Activated T-helper 2 cell treated with anti-CD3 and anti-CD28 coated beads, Interferon-gamma antibody, Interleukin-2, Interleukin-4, amounts not matched to agents 10 μg/mL and 5 μg/mL and 100 μg/mL, durations not matched to agents 14 hours and 24 hours and 36 hours (primary cell): Measurements from ENCODE around the gene FAHD2B. TPM values are rescaled to one million over a fixed set of nuclear protein-coding genes. Genes with fewer than 3 reads are reported as not detected.
"Not testable (repeated sequence)": the region's sequence is repeated elsewhere in the genome, so short reads cannot be mapped to it uniquely, and the experiment has no call there.

Source experiments
- DNase-seq: peaks from one replicate; pipeline ENCODE4 v3.0.0; 2021; ENCODE audit warnings: low spot score
- H3K27ac Mint-ChIP-seq: one replicate; pipeline ENCODE4 v1.8.0; 2021; ENCODE audit warnings: mixed read lengths
- H3K27me3 Mint-ChIP-seq: one replicate; pipeline ENCODE4 v1.8.0; 2021; ENCODE audit warnings: low read depth, mixed read lengths
- H3K36me3 Mint-ChIP-seq: one replicate; pipeline ENCODE4 v1.8.0; 2021; ENCODE audit warnings: low read depth, mixed read lengths
- H3K4me1 Mint-ChIP-seq: one replicate; pipeline ENCODE4 v1.8.0; 2021; ENCODE audit warnings: low read depth, mixed read lengths
- H3K4me3 Mint-ChIP-seq: one replicate; pipeline ENCODE4 v1.8.0; 2021; ENCODE audit warnings: low read depth, mild to moderate bottlenecking, moderate library complexity, mixed read lengths
- H3K9me3 Mint-ChIP-seq: one replicate; pipeline ENCODE4 v1.8.0; 2021; ENCODE audit warnings: mixed read lengths
- intact Hi-C: fragments of 100-400 bp; cut with micrococcal nuclease; formaldehyde crosslinking; loops from one replicate; pipeline ENCODE4 v1.15.1; 2023
- total RNA-seq: library from RNA; stranded (reverse); gene quantifications from 2 replicates; pipeline ENCODE4 v1.2.3, GENCODE V29; 2022

FAHD2B gene
- total RNA-seq, 1 donor from 2014 or later = 29.0 TPM

DNA sequence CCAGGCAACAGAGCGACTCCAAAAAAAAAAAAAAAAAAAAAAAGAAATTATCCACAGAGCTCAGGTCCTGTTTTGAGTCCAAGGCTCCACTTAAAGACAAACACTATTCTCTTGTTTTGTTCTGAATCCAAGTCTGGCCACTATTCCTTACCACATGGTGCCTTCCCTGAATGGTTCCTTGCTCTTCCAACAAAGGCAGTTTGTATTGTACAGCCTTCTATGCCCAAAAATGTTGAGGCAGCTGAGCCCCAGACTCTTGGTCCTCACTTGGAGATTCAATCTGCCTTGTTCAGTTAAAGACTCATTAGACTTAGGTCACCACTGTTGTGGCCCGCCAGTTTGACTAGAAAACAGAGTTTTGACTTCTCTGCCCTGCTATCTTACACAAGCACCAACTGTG is 1.7 kb downstream of the FAHD2B start:
- H3K27me3 Mint-ChIP-seq, H3K9me3 Mint-ChIP-seq, H3K4me3 Mint-ChIP-seq, H3K36me3 Mint-ChIP-seq, H3K4me1 Mint-ChIP-seq, H3K27ac Mint-ChIP-seq, DNase-seq, intact Hi-C loops: not testable (repeated sequence)

DNA sequence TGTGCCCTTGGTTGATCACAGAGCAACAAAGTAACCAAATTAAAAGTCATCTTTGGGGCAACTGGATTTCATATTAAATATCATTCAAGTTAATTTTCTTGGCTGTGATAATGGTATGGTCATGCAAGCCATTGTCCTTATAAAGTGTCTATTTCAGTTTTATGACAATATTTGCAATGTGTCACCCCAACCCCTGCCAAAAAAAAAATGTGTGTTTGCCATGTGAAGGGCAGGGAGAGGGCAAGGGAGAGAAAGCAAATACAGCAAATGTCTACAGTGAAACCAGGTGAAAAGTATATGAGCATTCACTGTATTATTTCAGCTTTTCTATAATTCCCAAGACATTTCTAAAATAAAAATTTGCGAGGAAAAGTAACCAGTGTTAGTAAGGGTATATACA is 6.0 kb downstream of the FAHD2B start:
- DNase-seq, H3K4me3 Mint-ChIP-seq, H3K4me1 Mint-ChIP-seq, H3K9me3 Mint-ChIP-seq, intact Hi-C loops, H3K27me3 Mint-ChIP-seq, H3K27ac Mint-ChIP-seq: not testable (repeated sequence)
- peaks cover 12% of the 10 kb centered on the region for H3K36me3 Mint-ChIP-seq

DNA sequence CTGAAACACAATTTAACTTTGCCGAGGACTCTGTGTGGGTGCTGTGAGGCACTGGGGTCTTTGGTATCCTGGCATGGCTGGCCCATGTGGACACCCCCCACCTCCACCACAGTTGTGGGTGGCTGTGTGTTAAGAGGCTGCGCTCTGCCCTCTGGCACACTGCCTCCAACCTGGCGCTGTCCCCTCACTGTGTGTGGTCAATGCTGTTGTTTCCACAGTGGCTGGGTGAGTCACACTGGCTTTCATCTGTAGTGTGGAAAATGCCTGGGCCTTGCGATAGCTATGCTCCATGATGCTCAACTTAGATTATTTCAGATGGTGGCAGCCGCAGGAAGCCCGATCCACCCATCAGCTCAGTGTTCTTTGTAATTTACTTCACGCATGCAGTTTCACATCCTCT is 9.6 kb downstream of the FAHD2B start:
- H3K9me3 Mint-ChIP-seq, H3K36me3 Mint-ChIP-seq, H3K27me3 Mint-ChIP-seq, intact Hi-C loops, H3K4me1 Mint-ChIP-seq, H3K4me3 Mint-ChIP-seq, DNase-seq, H3K27ac Mint-ChIP-seq: not testable (repeated sequence)

DNA sequence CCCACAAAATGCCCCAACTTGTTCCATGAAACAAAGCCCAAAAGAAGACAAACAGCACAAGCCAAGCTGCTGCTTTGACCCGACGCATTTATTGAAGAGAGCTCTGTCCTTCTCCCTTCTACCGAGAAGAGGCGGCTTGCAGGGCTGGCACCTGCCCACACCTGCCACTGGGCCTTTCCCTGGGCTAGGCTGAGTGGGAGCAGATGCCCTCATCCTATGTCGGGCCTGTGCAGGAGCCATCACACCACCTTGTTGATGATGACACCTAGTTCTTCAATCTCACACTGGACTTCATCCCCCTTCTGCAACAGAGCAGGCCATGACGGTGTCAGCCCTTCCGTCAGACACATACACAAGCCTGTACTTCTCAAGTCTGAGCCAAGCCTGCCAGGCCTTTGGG is 11.2 kb downstream of the FAHD2B start:
- H3K4me1 Mint-ChIP-seq, DNase-seq, H3K4me3 Mint-ChIP-seq, H3K27me3 Mint-ChIP-seq, H3K36me3 Mint-ChIP-seq, intact Hi-C loops, H3K27ac Mint-ChIP-seq, H3K9me3 Mint-ChIP-seq: not testable (repeated sequence)

DNA sequence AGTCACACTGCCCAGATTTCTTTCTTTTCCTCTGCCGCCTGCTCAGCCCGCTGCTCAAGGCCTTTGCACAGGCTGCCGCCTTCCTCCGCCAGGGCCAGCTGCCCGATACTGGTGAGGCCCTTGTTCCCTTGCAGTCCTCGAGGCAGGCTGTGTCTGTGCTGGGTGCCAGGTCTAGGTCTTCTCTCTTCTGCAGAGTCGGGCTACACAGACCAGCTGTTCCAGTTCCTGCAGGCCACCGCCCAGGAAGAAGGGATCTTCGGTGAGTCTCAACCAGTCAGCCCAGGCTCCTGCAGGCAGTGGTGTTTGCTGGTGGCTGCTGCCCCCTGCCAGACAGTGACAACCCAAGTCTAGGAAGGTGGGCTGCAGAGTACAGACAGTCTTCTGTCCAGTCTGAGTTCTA is 12.5 kb downstream of the FAHD2B start:
- intact Hi-C loops, H3K9me3 Mint-ChIP-seq, H3K27me3 Mint-ChIP-seq, H3K27ac Mint-ChIP-seq, DNase-seq, H3K4me3 Mint-ChIP-seq, H3K4me1 Mint-ChIP-seq, H3K36me3 Mint-ChIP-seq: not testable (repeated sequence)

DNA sequence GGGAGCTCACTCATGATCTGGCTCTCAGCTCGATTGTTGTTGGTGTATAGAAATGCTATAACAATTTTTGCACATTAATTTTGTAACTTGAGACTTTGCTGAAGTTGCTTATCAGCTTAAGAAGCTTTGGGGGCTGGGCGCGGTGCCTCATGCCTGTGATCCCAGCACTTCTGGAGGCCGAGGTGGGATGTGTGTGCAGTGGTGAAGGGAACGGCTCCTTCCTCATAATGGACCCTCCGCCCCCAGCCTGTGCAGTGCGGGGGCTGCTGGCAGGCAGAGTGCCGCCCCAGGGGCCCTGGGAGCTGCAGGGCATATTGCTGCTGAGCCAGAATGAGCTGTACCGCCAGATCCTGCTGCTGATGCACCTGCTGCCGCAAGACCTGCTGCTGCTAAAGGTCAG is 13.8 kb downstream of the FAHD2B start:
- H3K27me3 Mint-ChIP-seq, H3K27ac Mint-ChIP-seq, intact Hi-C loops, H3K9me3 Mint-ChIP-seq, DNase-seq, H3K4me3 Mint-ChIP-seq, H3K36me3 Mint-ChIP-seq, H3K4me1 Mint-ChIP-seq: not testable (repeated sequence)

DNA sequence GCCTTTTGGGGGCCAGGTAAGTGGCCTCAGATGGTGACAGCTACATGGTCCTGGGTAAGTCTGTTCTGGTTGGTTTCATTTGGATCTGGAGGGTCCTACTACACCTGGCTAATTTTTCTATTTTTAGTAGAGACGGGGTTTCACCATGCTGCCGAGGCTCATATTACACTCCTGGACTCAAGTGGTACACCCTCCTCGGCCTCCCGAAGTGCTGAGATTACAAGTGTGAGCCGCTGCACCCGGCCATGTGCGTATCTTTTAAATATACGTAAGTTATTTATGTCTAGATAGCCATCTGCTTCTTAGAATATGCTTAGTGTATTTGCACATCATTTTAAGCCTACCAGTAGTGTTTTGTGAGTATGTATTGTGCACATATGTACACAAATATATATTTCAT is 17.5 kb downstream of the FAHD2B start:
- H3K27me3 Mint-ChIP-seq, H3K9me3 Mint-ChIP-seq, H3K27ac Mint-ChIP-seq, H3K4me3 Mint-ChIP-seq, H3K4me1 Mint-ChIP-seq, DNase-seq, intact Hi-C loops, H3K36me3 Mint-ChIP-seq: not testable (repeated sequence)

DNA sequence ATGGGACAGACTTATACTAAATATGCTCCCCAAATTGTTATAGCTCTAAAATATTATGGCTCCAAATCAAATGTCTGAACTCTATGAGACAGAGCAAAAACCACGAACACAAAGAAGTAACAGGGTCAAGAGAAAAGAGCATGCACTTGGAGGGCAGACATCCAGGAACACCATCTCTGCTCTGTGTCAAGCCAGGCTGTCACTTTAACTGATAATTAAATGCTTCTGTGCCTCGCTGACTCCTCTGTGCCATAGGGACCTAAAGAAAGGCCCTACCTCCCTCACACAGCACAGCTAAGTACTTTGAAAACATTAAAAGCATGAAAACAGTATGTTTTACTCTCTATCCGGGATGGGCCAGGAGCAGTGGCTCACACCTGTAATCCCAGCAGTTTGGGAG is 23.8 kb downstream of the FAHD2B start:
- H3K36me3 Mint-ChIP-seq, H3K9me3 Mint-ChIP-seq, H3K4me1 Mint-ChIP-seq, H3K27ac Mint-ChIP-seq, DNase-seq, intact Hi-C loops, H3K4me3 Mint-ChIP-seq: not testable (repeated sequence)
- peaks cover 12% of the 10 kb centered on the region for H3K27me3 Mint-ChIP-seq

DNA sequence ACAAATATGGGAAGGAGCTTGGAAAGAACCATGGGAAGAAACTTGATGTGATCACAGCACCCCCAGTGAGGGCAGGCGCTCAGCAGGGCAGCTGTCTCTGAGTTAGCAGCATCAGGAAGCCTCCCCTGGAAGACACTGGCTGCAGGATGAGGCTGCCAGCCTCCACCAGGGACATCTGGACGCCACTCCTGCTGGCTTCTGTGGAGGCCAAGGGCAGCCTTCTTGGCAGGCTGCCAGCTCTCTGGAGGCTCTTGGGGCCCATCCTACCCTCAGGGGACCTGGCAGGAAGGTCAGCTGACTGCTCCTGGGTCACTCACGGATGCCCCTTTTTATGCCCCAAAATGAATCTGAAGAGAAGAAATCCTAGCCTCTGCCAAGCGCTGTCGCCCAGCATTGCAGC is 26.0 kb downstream of the FAHD2B start:
- H3K27ac Mint-ChIP-seq, H3K36me3 Mint-ChIP-seq, H3K9me3 Mint-ChIP-seq, DNase-seq, H3K4me1 Mint-ChIP-seq, H3K4me3 Mint-ChIP-seq, intact Hi-C loops: not testable (repeated sequence)
- H3K27me3 Mint-ChIP-seq = peaks cover 17% of the 10 kb centered on the region

DNA sequence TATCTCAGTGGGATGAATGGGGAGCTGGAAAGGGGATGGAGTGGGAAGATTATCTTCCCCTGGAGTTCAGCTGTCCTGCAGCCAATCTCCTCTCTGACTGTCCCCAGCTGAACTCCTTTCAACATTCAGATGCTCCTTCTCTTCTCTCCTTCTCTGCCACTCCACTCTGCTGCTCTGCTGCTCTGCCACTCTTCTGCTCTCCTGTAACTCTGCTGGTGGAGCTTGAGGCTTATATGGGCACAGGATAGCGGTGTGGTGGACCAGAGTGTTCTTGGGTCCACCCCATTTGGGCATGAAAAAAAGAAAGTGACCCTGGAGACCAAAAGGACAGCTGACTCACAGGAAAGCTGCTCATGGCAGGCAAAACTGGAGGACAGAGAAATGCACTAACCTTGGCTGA is 26.6 kb downstream of the FAHD2B start:
- H3K9me3 Mint-ChIP-seq = no peaks in the 10 kb centered on the region
- H3K27ac Mint-ChIP-seq = no peak overlapping the region
- H3K4me3 Mint-ChIP-seq = no peak overlapping the region
- no peaks in the 10 kb centered on the region for H3K36me3 Mint-ChIP-seq
- H3K27me3 Mint-ChIP-seq = peaks cover 17% of the 10 kb centered on the region
- no peaks in the 10 kb centered on the region for H3K4me1 Mint-ChIP-seq
- intact Hi-C loops = no loop called here
- no peak for DNase-seq

DNA sequence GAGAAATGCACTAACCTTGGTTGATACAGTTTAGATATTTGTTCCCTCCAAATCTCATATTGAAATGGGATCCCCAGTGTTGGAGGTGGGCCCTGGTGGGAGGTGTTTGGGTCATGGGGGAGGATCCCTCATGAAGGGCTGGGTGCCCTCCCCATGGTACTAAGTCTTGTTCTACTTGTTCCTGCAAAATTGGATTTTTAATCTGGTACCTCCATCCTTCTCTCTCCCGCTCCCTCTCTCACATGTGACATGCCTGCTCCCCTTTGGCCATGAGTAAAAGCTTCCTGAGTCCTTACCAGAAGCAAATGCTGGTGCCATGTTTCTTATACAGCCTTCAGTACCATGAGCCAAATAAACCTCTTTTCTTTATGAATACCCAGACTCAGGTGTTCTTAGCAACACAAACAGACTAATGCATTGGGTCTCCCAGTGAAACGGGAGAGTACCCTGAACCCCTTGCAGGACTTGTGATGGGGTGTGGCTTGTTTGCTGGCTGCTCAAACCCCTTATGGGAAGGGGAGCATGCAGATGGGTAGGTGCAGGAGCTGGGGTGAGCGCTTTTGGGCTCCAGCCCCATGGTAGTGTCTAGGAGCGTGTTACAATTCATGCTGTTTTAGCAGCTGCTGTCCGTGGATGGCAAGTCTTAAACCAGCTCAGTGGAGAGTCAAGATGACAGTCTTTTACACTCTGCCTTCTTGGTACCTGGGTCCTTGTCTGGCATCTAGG is 27.2 kb downstream of the FAHD2B start:
- Mint-ChIP-seq H3K27ac (no peak overlapping the region), H3K4me3 (no peak overlapping the region), H3K9me3 (no peaks in the 10 kb centered on the region), H3K27me3 (peaks cover 23% of the 10 kb centered on the region), H3K36me3 (no peaks in the 10 kb centered on the region), H3K4me1 (no peaks in the 10 kb centered on the region)
- intact Hi-C loops = no loop called here
- no peak for DNase-seq

DNA sequence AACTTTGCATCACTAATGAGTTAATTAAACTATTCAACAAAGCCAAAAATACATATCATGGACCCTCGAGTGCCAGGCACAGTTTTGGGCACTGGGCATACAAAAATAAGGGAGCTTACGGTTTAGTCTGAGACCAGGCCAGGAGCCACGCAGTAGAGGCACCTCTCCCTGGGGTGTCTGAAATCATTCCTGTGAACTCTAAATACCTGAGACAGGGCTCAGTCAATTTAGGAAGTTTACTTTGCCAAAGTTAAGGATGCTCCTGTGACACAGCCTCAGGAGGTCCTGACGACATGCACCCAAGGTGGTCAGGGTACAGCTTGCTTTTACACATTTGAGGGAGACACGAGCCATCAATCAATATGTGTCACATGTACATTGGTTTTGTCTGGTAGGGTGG is 28.7 kb downstream of the FAHD2B start:
- intact Hi-C loops, H3K9me3 Mint-ChIP-seq, H3K27ac Mint-ChIP-seq, H3K4me3 Mint-ChIP-seq, H3K4me1 Mint-ChIP-seq, H3K36me3 Mint-ChIP-seq, DNase-seq: not testable (repeated sequence)
- H3K27me3 Mint-ChIP-seq = peaks cover 25% of the 10 kb centered on the region

DNA sequence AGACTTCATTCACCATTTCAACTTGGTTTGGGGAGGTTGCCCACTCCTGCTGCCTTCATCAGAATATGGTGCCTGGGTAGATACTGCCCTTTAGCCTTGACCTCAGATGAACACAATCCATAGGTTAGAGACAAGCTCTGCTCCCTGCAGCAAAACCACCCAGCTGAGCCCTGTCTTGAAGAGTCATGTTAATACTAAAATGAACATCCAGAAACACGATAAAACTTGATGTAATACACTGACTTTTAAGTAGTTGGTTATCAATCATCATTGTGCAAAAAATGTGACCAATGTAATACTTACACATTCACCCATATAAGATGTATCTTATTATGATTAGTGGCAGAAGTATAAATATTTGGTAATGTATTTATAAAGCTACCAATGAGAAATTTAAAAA is 32.7 kb downstream of the FAHD2B start:
- H3K27me3 Mint-ChIP-seq = peaks cover 26% of the 10 kb centered on the region
- H3K9me3 Mint-ChIP-seq, DNase-seq, intact Hi-C loops, H3K4me1 Mint-ChIP-seq, H3K36me3 Mint-ChIP-seq, H3K27ac Mint-ChIP-seq, H3K4me3 Mint-ChIP-seq: not testable (repeated sequence)

DNA sequence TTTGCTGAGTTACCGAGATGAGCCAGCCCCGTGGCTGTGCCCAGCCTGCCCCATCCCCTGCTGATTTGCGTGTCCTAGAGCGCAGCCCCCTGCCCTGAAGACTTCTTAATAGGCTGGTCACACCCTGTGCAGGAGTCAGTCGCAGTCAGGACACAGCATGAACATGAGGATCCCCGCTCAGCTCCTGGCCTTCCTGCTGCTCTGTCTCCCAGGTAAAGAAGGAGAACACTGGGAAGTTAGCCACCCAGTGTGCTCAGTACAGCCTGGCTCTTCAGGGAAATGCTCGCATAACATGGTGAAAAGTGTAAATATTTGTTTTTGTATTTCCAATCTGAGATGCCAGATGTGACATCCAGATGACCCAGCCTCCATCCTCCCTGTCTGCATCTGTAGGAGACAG is 34.9 kb downstream of the FAHD2B start:
- H3K27me3 Mint-ChIP-seq = peaks cover 20% of the 10 kb centered on the region
- H3K36me3 Mint-ChIP-seq, intact Hi-C loops, DNase-seq, H3K4me1 Mint-ChIP-seq, H3K9me3 Mint-ChIP-seq, H3K4me3 Mint-ChIP-seq, H3K27ac Mint-ChIP-seq: not testable (repeated sequence)
